Right lobe of liver (tissue), 6 donors: ENCODE measurements around the gene PRKAG2. TPM values are rescaled to one million over a fixed set of nuclear protein-coding genes. Genes with fewer than 3 reads are reported as not detected.

Source experiments
- ATAC-seq, 4 donors: fragments of 200-7000 bp; cut with Tn5 transposase; one replicate each; pipeline ENCODE4 v1.9.1; 2020; ENCODE audit warnings: mild to moderate bottlenecking in 4 of 4, moderate library complexity in 4 of 4
- DNase-seq, 3 donors: peaks; one replicate each; pipeline ENCODE4 v3.0.0-alpha.2; 2020
- H3K27ac ChIP-seq, 3 donors: fragments of 200-600 bp; one replicate each; pipeline ENCODE4 v1.8.0; 2022
- H3K27me3 ChIP-seq, 2 donors: fragments of 200-600 bp; one replicate each; pipeline ENCODE4 v1.8.0; 2022
- H3K36me3 ChIP-seq, 4 donors: fragments of 200-600 bp; sonication (generic) in 1 of 4; one replicate each; pipeline versions ENCODE4 v1.5.1 to v1.8.0; 2017 to 2022; ENCODE audit warnings: control low read depth in 1 of 4
- H3K4me1 ChIP-seq, 4 donors: fragments of 200-600 bp; sonication (generic) in 1 of 4; one replicate each; pipeline versions ENCODE4 v1.5.1 to v1.8.0; 2017 to 2022; ENCODE audit warnings: control low read depth in 1 of 4
- H3K4me3 ChIP-seq, 3 donors: fragments of 200-600 bp; one replicate each; pipeline ENCODE4 v1.8.0; 2022
- H3K9me3 ChIP-seq, 4 donors: fragments of 200-600 bp; sonication (generic) in 1 of 4; one replicate each; pipeline versions ENCODE4 v1.5.1 to v1.8.0; 2017 to 2022; ENCODE audit warnings: control low read depth in 1 of 4
- CTCF ChIP-seq, 4 donors: fragments of 200-600 bp in 3 of 4; fragments of 450-650 bp in 1 of 4; IDR thresholded peaks; one replicate each; pipeline versions ENCODE4 v1.5.1 to v1.8.0; 2016 to 2022; ENCODE audit warnings: antibody characterized with exemption in 4 of 4, mild to moderate bottlenecking in 2 of 4
- POLR2A ChIP-seq: fragments of 450-650 bp; IDR thresholded peaks from one replicate; pipeline ENCODE4 v1.6.1; 2017; ENCODE audit warnings: antibody characterized with exemption, mild to moderate bottlenecking
- WGBS: methylation state at CpG from one replicate; pipeline ENCODE4 v1.1.6; 2018; ENCODE audit warnings: low coverage, low lambda C conversion rate; ENCODE audit not compliant: insufficient coverage; ENCODE audit errors: missing lambda C conversion rate; 5-methylcytosine and 5-hydroxymethylcytosine counted together
- intact Hi-C, 2 donors: fragments of 100-400 bp; cut with DNase I; formaldehyde crosslinking; loops; one replicate each; pipeline versions ENCODE4 v1.11.2 to v1.14.1; 2022
- total RNA-seq, 6 experiments: library from RNA; depleted of rRNA in 2 of 6; stranded (reverse); fragments of >200 nt in 2 of 6; fragmentation: NEBNext Ultra II Directional in 3 of 6; extraction: Animal tissue kit (Norgen Biotek cat#: 25700) in 3 of 6; gene quantifications; one replicate each; pipeline versions ENCODE4 v1.1.0 to v1.2.4, GENCODE V29; 2016 to 2023
- donor health status: DM: no; HTN: yes; CAD: no.
- donor health status: DM: no; HTN: no; CAD: no.
- donor health status: DM: no; HTN: no; CAD: no.
- donor health status: DM: no; HTN: yes; CAD: no.
- donor health status: DM: no; HTN: yes; CAD: no.

The PRKAG2 gene
- total RNA-seq, 6 experiments from 2014 or later, result 20.6 to 63.6 (median 29.5) TPM

GRCh38 chr7:151679071-151679708 is 197.7 kb downstream of the PRKAG2 start:
- H3K4me1 ChIP-seq, result peaks cover 0 to 16% (median 0%) of the 10 kb centered on the region in 4 donors
- no peaks in the 10 kb centered on the region for H3K27me3 ChIP-seq
- H3K36me3 ChIP-seq, result peaks cover 0 to 4% (median 2%) of the 10 kb centered on the region in 4 donors
- 40% methylated on average over 1 of the region's 8 CpGs for WGBS
- no peak overlapping the region for H3K27ac ChIP-seq
- no peak overlapping the region for H3K4me3 ChIP-seq
- no peaks in the 10 kb centered on the region for H3K9me3 ChIP-seq
- no peak for TF ChIP-seq POLR2A
- TF ChIP-seq CTCF (IDR thresholded peaks at IDR 0.05), result no peak
- intact Hi-C loops, result no loop called here
- DNase-seq (no peak), ATAC-seq (no peak)

GRCh38 chr7:151678227-151678604 is 198.7 kb downstream of the PRKAG2 start:
- peak overlapping the region in 1 of 3 donors; percentile 27 for H3K27ac ChIP-seq
- H3K9me3 ChIP-seq, result no peaks in the 10 kb centered on the region
- peaks cover 0 to 16% (median 2%) of the 10 kb centered on the region in 4 donors for H3K4me1 ChIP-seq
- no peaks in the 10 kb centered on the region for H3K27me3 ChIP-seq
- H3K36me3 ChIP-seq, result peaks cover 0 to 5% (median 2%) of the 10 kb centered on the region in 4 donors
- ATAC-seq (no peak), DNase-seq (no peak)
- WGBS, result 76% methylated on average over 2 of the region's 6 CpGs
- TF ChIP-seq CTCF (IDR thresholded peaks at IDR 0.05) (no peak), POLR2A (no peak)
- intact Hi-C loops, result no loop called here
- H3K4me3 ChIP-seq, result no peak overlapping the region

GRCh38 chr7:151677581-151678226 is 199.2 kb downstream of the PRKAG2 start:
- peak overlapping the region in 1 of 3 donors; percentile 27 for H3K27ac ChIP-seq
- intact Hi-C loops, result no loop called here

GRCh38 chr7:151676759-151677158 is 200.2 kb downstream of the PRKAG2 start:
- ATAC-seq (no peak), DNase-seq (no peak)
- no peaks in the 10 kb centered on the region for H3K9me3 ChIP-seq
- H3K4me1 ChIP-seq, result peaks cover 0 to 16% (median 4%) of the 10 kb centered on the region in 4 donors
- H3K27me3 ChIP-seq, result no peaks in the 10 kb centered on the region
- no peak overlapping the region for H3K4me3 ChIP-seq
- WGBS, result 86% methylated on average over 10 of the region's 11 CpGs
- H3K27ac ChIP-seq, result peak overlapping the region in 1 of 3 donors; percentile 27
- peaks cover 0 to 5% (median 2%) of the 10 kb centered on the region in 4 donors for H3K36me3 ChIP-seq
- TF ChIP-seq POLR2A, result no peak
- intact Hi-C loops, result no loop called here

More at GRCh38 chr7:151677581-151678226, 199.2 kb downstream of the PRKAG2 start:
- Histone ChIP-seq H3K9me3 (no peaks in the 10 kb centered on the region), H3K4me3 (no peak overlapping the region), H3K36me3 (peaks cover 0 to 5% (median 2%) of the 10 kb centered on the region in 4 donors), H3K27me3 (no peaks in the 10 kb centered on the region), H3K4me1 (peaks cover 0 to 16% (median 4%) of the 10 kb centered on the region in 4 donors)
- 65% methylated on average over 14 of the region's 14 CpGs for WGBS
- DNase-seq (no peak), ATAC-seq (peak; percentile 17 to 42 (median 34))
- TF ChIP-seq POLR2A, result no peak
- no peak for TF ChIP-seq CTCF (IDR thresholded peaks at IDR 0.05)
